ENCODE results near the gene DUSP28.

DUSP28 gene

GRCh38 chr2:240593026-240593702 lies 33.0 kb downstream of the DUSP28 start:
- TF ChIP-seq CTCF (conservative IDR thresholded peaks at IDR 0.05) = no peak
- no peak overlapping the region for H3K27ac ChIP-seq

- H3K27ac ChIP-seq = no peak overlapping the region
- TF ChIP-seq CTCF (conservative IDR thresholded peaks at IDR 0.05) = no peak
These were observed 33.7 kb downstream of the DUSP28 start for GRCh38 chr2:240593703-240594451.

GRCh38 chr2:240594511-240595380 lies 34.6 kb downstream of the DUSP28 start:
- H3K27ac ChIP-seq = no peak overlapping the region
- TF ChIP-seq CTCF (conservative IDR thresholded peaks at IDR 0.05) = no peak

GRCh38 chr2:240595381-240596079 lies 35.4 kb downstream of the DUSP28 start:
- H3K27ac ChIP-seq = peak overlapping the region; percentile 15; the same call in 1 of the 2 replicates
- peak; percentile 31; the same call in 1 of the 2 replicates for TF ChIP-seq CTCF (conservative IDR thresholded peaks at IDR 0.05)

- peak overlapping the region; percentile 15; the same call in 1 of the 2 replicates for H3K27ac ChIP-seq
- no peak for TF ChIP-seq CTCF (conservative IDR thresholded peaks at IDR 0.05)
These were observed 35.9 kb downstream of the DUSP28 start for GRCh38 chr2:240596080-240596460.

GRCh38 chr2:240596491-240596931 lies 36.4 kb downstream of the DUSP28 start:
- no peak for TF ChIP-seq CTCF (conservative IDR thresholded peaks at IDR 0.05)
- peak overlapping the region; percentile 15; the same call in 1 of the 2 replicates for H3K27ac ChIP-seq
